Left lobe of liver (tissue), 2 donors: Measurements from ENCODE around the gene MYDGF. TPM values are rescaled to one million over a fixed set of nuclear protein-coding genes. Genes with fewer than 3 reads are reported as not detected.

Experiments used
- ATAC-seq: fragments of 200-7000 bp; cut with Tn5 transposase; one replicate; pipeline ENCODE4 v1.9.1; 2020; ENCODE audit warnings: mild to moderate bottlenecking, moderate library complexity
- DNase-seq: peaks from one replicate; pipeline ENCODE4 v3.0.0-alpha.2; 2020; ENCODE audit warnings: low spot score
- total RNA-seq: library from RNA; stranded (reverse); gene quantifications from one replicate; pipeline ENCODE4 v1.2.1, GENCODE V29; 2021
- donor health status: DM: no; HTN: no; CAD: no; lungs with moderate emphysema.
- donor health status: DM: no; HTN: yes; CAD: no.

MYDGF gene
- total RNA-seq, 1 donor from 2014 or later, result 85.4 TPM

DNA sequence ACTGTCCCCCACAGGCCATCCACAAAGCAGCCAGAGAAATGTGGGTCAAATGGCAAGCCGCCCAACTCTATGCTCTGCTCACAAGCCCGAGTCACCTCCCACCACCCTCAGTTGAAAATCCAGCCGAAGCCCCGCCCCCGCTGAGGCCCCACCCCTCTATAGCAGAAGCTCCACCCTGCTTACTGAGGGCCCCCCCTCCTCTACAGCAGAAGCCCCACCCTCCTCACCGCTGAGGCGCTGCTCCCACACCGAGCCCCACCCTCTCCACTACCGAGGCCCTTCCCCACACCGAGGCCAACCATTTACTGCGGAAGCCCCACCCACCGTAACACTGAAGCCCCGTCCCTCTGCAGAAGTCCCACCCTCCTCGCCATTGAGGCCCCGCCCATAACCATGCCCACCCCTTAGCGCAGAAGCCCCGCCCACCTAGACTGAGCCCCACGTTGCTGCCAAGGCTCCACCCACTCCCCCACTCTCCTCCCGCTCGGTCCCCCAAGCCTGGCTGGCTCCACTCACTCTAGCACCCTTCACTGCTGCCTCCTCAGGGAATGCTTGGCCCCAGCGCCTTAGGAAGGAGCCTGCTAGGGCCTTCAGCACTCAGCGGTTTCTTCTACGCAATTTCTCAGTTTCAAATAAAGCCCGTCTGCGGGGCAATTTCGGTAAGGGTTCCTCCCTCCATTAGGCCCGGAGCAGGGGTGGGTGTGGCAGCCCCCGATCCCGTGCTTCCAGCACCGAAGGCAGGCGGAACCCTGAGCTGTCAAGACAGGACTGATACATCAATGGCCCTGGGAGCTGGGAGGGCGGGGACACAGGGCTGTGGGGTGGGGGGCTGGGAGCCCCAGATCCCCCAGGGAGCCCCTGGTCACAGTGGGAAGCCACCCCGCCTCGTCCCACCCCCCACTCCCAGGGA lies 9.0 kb upstream of the MYDGF start:
- ATAC-seq (peak; percentile 21), DNase-seq (no peak)

DNA sequence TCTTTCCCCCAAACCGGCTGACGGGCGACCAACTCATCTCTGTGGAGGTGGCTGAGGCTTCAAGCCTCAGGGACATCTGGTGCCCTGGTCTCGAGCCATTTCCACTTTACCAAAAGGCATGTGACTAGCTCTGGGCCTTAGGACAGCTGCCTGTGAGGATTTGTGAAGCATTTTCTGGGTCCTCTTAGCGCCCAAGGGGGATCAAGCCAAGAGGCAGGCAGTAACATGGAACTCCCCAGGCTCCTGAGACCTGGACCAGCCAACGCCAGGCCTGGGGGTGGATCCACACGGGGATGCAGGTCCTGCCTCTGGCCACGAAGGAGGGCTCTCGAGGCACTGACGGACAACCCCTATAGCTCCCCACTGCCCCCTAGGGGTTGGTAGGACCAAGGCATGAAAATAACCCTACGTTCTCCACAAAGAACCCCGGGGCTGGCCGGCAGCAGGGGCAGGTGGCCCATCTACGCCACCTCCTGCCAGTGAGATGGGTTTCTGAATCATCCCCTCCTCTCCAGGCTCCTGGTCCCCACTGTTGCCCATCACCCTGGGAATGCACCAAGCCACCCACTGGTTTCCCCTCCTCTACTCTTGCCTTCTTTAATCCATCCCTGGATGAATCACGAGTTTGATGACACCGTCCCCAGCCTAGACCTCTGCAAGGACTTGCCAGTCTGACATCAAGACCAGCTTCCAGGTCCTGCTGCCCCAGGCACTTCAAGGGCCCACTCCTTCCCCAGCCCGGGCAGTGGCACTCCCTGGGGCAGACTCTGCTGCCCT lies 7.0 kb upstream of the MYDGF start:
- DNase-seq, result no peak
- ATAC-seq, result peak; percentile 68

DNA sequence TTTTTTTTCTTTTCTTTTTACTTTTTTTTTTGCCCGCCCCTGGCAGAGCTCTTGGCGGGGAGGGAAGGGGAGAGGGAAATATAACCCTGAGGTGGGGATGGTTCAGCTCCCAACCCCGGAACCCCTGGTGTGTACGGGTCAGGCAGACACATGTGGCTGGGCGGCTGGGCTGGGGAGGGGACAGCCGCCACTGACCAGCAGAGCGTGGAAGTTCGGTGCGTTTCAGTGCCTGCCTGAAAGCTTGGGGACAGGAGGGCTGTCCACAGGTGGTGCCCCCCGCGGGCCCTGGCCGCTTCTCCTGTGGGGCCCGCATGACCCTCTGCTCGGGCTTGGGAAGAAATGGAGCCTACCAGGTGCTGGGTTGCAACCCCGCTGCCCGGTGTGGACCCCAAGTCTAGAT lies 5.2 kb upstream of the MYDGF start:
- no peak for DNase-seq
- ATAC-seq, result no peak

DNA sequence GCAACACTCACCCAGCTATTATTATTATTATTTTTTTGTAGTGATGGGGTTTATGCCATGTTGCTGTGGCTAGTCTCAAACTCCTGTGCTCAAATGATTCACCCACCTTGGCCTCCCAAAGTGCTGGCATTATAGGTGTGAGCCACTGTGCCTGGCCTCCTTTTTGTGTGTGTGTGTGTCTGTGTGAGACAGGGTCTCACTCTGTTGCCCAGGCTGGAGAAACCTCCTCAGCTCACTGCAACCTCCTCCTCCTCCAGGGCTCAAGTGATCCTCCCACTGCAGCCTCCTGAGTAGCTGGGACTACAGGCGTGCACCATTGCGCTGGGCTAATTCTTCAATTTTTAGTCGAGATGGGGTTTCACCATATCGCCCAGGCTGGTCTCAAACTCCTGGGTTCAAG lies 3.6 kb upstream of the MYDGF start:
- DNase-seq (no peak), ATAC-seq (no peak)

DNA sequence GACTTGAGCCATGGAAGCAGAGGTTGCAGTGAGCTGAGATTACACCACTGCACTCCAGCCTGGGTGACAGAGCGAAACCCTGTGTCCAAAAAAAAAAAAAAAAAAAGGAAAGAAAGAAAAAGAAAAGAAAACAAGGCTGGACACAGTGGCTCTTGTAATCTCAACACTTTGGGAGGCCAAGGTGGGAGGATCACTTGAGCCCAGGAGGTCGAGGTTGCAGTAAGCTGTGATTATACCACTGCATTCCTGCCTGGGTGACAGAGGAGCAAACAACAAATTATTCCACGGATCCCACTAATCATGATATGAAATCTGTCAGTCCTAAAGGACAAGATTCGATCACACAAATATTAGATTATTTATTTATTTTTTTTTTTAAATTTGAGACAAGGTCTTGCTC lies 3.1 kb upstream of the MYDGF start:
- DNase-seq (no peak), ATAC-seq (no peak)

DNA sequence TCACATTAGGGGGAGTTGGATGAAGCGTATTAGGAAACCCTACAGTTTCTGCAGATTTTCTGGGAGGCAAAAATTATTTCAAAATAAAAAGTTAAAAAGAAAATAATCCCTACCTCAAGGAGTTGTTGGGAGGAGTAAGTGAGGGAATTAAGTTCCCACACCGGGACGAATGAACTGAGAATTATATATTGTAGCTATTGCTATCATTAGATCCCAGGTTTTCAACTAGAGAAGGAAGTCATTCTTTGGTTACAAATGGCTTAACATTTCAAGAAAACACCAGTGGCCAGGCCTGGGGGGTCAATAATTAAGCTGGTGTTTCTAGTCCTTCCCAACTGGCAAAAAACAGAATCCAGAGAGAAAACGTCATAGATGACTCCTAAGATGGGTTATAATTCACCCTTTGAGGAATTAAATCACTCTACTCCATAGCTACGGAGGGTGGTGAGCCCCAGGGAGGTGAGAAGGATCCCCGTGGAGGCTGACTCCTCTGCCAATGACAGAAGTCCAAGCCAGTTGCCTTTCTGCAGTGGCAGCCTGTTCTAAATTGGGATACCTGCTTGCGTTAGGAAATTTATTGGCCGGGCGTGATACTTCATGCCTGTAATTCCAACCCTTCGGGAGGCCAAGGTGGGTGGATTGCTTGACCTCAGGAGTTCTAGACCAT lies 1.2 kb upstream of the MYDGF start:
- DNase-seq (no peak), ATAC-seq (no peak)

DNA sequence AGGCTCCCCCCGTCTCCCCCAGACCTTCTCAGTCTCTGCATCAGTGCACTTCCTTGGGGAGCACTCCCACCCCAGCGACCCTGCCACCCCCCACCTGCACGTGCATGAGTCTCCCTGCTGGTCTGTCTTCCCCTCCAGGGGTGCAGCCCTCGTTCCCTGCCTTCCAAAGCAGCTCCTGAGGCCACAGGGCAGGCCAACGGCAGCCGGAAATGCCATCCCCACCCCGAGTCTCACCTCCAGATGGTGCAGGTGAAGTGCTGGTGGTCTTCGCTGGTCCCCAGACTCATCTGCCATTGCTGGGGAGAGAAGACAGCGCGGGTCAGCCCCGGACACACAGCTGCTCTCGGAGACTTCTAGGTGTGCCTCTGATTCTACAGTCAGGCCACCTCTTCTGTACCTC lies 5.5 kb downstream of the MYDGF start:
- ATAC-seq, result no peak
- DNase-seq, result no peak

DNA sequence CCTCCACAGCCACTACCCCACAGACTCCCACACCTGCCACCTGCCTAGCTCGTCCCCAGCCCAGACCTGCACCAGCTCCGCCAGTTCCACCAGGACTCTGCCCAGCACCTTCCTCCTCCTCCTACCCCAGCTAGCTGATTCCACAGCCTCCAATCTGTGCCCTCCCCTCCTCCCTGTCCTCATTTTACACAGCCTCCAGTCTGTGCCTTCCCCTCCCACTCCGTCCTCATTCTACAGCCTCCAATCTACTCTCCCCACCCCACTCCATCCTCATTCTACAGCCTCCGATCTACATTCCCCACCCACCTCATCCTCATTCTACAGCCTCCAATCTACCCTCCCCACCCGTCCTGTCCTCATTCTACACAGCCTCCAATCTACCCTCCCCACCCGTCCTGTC lies 7.3 kb downstream of the MYDGF start:
- ATAC-seq, result no peak
- no peak for DNase-seq

DNA sequence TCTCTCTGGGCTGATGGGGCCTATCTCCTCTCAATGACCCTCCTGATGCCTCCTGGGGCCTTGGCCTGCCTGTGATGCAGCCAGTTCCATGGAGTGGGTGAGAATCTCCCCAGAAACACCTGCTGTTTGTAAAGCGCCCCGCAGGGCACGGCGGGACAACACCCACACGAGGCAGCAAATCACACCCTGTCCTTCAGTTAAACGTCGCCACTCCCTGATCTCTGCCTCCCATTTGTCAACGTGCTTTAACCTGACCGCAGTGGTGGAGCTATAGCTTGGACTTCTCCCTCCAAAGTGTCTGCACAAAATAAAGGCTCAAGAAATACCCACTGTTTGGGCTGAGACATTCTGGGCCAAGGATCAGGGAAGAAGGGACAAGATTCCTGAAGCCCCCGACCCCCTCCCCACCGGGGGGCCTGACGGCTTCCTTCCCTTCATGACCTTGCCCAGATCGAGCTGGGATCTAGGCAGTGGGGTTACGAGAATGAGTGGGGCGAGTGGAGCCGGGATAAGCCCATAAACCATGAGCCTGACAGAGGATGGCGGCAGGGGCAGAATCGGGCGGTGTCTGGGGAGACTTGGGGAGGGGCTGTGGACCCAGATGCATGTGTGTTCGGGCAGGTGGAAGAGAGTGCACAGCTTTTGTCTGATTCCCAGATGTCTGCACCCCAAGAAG lies 8.0 kb downstream of the MYDGF start:
- no peak for ATAC-seq
- DNase-seq, result no peak

DNA sequence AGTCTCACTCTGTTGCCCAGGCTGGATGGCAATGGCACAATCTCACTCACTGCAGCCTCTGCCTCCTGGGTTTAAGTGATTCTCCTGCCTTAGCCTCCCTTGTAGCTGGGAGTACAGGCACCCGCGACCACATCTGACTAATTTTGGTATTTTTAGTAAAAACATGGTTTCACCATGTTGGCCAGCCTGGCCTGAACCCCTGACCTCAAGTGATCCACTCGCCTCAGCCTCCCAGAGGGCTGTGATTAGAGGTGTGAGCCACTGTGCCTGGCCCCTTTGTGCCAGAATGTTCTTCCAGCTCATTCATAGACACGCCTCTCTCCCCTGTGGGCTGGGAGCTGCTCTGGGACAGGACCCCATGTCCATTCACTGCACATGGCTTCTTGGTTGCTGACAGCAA lies 9.1 kb downstream of the MYDGF start:
- peak; percentile 2 for ATAC-seq

DNA sequence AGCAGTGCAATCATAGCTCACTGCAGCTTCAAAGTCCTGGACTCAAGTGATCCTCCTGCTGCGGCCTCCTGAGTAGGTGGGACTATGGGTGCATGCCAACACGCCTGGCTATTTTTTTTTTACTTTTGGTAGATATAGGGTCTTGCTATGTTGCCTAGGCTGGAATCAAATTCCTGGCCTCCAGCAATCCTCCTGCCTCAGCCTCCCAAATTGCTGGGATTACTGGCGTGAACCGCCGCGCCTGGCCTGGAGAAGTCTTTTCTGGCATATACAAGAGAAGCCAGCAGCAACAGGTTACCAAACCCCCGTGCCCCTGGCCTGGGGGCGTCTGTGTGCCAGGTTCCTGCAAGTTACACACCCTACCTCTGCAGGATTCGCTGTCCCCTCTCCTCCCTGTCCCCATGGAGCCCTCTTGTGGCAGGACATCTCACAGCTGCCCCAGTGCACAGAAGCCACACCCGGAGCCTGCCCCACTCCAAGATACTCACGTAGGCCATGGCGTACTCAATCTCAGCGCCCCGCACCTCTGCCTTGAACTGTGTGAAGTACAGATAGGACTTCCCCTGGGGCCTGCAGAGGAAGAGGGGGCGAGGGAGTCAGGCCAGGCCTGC lies 9.9 kb downstream of the MYDGF start:
- DNase-seq (peak; percentile 72), ATAC-seq (peak; percentile 86)

More for the DNA sequence above, 9.1 kb downstream of the MYDGF start:
- no peak for DNase-seq

DNA sequence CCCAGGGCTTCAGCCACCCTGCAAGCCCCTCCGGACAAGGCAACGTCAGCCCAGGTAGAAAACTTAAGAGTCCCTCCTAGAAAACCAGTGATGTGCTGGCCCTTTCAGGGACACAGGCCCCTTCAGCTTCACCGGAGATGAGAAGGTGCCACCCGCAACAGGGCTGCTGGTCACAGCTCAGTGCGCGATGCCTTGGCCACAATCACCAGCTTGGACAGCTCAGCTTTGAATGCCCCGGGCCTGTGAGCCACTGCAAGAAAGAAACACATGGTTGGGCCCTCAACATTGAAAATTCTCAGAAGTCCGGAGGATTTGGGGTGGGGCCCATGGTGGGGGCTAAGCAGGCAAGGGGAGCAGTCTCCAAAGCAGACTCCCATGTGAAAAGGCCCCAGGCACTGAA lies 12.3 kb downstream of the MYDGF start:
- DNase-seq (no peak), ATAC-seq (no peak)

DNA sequence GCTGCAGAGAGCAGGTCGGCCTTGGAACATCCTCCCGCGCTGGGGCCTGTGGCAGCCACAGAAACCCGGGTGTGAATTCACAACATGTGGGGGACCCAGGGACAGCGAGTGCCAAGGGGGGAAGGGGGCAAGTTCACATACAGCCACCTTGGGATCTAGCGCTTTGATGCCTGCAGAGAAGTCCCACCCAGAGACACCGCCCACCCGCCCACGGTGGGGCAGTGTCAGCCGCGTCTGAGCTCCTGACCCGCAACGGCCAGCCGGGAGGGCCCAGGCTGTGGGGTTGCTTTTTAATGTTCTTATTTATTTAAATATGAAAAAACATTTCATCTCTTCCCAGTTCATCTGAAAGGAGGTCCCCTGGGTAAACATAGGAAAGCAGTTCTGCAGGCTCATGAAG lies 12.9 kb downstream of the MYDGF start:
- ATAC-seq (no peak), DNase-seq (no peak)

DNA sequence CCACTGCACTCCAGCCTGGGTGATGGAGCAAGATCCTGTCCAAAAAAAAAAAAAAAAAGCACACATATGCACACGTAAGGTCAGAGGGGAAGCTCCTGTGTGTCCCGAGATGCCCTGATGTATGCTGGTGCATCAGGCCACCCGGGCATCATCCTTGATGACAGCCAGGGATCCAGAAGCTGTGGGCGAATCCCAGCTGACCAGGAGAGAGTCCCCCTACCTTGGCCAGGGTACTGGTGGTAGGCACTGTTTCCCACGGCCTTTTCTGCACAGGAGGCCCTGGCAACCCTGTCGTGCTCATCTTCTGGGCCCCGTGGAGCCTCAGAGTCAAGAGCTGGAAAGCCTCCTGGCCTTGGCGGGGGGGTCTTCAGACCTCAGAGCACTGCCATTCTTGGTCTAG lies 14.0 kb downstream of the MYDGF start:
- ATAC-seq, result peak; percentile 3
- DNase-seq, result no peak

DNA sequence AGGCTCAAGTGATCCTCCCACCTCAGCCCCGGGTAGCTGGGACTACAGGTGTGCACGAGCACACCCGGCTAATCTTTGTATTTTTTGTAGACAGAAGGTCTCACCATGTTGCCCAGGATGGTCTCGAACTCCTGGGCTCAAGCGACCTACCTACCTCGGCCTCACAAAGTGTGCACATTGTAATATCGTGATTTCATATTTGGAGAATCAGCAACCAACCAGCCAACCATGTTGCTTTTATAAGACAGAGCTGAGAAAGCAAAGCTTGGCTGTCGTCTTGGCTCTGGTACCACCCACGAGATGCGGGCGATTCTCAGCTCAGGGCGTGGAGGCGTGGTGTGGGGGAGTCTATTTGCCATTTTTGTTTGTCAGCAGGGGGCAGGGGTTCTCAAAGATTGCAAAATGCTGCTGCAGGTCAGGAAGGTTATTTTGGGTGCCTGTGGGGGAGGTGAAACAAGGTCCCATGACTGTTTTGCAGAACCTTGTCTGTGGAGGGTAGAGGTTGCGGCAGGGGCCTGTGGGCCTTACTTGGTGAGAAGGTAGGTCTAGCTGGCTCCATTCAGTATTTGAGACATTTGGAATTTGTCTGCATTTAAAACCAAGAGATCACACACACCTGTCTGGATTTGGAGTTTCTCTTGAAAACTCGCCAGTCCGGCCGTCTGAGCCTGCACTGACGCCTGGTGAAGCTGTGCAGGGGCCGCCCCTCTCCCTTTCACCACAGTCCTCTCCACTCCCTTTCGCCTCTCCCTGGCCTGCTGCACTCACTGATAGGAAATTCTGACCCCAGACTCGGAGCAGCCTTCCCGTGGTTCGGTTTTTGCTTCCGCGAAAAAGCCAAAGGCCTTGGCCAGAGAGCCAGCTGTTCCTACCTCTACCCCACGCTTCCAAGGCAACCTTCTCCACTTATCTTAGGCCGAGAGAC lies 15.4 kb downstream of the MYDGF start:
- peak; percentile 73 for ATAC-seq
- peak; percentile 89 for DNase-seq

DNA sequence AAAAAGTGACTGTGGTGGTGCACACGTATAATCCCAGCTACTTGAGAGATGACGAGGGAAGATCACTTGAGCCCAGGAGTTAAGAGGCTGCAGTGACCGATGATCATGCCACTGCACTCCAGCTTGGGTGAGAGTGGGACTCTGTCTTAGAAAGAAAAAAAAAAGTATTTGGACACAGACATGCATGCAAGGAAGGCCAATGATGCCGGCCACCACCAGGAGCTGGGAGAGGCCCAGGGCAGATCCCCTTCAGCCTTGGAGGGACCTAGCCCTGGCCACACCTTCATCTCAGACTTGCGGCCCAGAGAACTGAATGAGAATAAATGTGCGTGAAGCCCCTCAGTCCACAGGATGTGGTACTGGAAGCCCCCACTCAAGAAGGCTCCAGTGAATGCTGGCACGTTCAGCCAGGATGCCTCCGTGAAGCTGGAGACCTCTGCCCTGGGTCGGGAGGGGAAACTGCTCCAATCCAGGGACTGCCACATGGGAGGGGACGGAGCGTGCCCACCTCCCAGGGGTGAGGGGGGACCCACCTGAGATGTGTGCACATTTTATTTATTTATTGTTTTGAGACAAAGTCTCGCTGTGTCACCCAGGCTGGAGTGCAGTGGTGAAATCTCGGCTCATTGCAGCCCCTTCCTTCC lies 16.2 kb downstream of the MYDGF start:
- ATAC-seq (peak; percentile 3), DNase-seq (no peak)

DNA sequence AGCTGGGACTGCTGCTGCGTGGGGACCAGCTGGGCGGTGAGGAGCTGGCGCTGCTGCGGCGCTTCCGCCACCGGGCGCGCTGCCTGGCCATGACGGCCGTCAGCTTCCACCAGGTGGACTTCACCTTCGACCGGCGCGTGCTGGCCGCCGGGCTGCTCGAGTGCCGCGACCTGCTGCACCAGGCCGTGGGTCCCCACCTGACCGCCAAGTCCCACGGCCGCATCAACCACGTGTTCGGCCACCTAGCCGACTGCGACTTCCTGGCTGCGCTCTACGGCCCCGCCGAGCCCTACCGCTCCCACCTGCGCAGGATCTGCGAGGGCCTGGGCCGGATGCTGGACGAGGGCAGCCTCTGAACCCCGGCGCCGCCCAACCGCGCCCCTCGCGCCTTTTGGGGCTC lies 18.1 kb downstream of the MYDGF start:
- DNase-seq (no peak), ATAC-seq (no peak)

DNA sequence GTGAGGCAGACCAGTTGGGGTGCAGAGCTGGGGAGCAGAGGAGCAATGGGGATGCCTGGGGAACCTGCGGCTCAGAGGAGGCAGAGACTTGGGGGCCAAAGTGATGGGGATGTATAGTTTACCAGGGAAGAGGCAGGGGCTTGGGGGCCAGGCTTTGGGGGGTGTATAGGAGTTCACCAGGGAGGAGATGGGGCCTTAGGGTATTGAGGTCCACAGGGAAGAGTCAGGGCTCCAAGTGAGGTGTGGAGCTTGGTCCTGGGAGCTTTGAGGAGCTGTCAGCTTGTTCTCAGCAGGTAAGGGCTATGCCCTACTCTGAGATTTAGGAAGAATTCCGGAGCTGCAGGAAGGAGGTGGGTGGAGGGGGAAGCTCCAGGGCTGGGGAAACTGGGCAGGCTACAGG lies 20.0 kb downstream of the MYDGF start:
- ATAC-seq (no peak), DNase-seq (no peak)
